Mesendoderm (in vitro differentiated cells): ENCODE results near the gene AGAP2.

Source experiments
- DNase-seq: peaks from one replicate; pipeline ENCODE4 v3.0.0; 2013
- H2AK5ac ChIP-seq: 2 replicates; pipeline ENCODE4 v1.6.1; 2013; ENCODE audit warnings: low read length, inconsistent platforms
- H2BK120ac ChIP-seq: 2 replicates; pipeline ENCODE4 v1.6.1; 2013; ENCODE audit warnings: low read depth, mild to moderate bottlenecking, low read length, moderate library complexity, mixed read lengths
- H2BK15ac ChIP-seq: replicated peaks from 2 replicates; pipeline ENCODE4 v1.6.1; 2013; ENCODE audit warnings: low read depth, mild to moderate bottlenecking, moderate library complexity
- H2BK5ac ChIP-seq: 2 replicates; pipeline ENCODE4 v1.6.1; 2013; ENCODE audit warnings: low read length, inconsistent platforms
- H3K18ac ChIP-seq: 2 replicates; pipeline ENCODE4 v1.6.1; 2013; ENCODE audit warnings: mild to moderate bottlenecking, low read length, mixed read lengths
- H3K23ac ChIP-seq: one replicate; pipeline ENCODE4 v1.6.1; 2013; ENCODE audit warnings: low read length
- H3K27ac ChIP-seq: 2 replicates; pipeline ENCODE4 v1.5.1; 2013; ENCODE audit warnings: low read depth, mild to moderate bottlenecking, inconsistent platforms, low read length, moderate library complexity
- H3K27me3 ChIP-seq: 2 replicates; pipeline ENCODE4 v1.6.1; 2013; ENCODE audit warnings: low read length, control low read depth, mild to moderate bottlenecking, inconsistent platforms; ENCODE audit not compliant: insufficient read depth, poor library complexity
- H3K36me3 ChIP-seq: 2 replicates; pipeline ENCODE4 v1.6.1; 2013; ENCODE audit warnings: low read length, inconsistent platforms; ENCODE audit not compliant: control insufficient read depth, insufficient read depth
- H3K4ac ChIP-seq: one replicate; pipeline ENCODE4 v1.6.1; 2013; ENCODE audit warnings: low read depth, mild to moderate bottlenecking, low read length, moderate library complexity
- H3K4me1 ChIP-seq: 2 replicates; pipeline ENCODE4 v1.6.1; 2013; ENCODE audit warnings: low read depth, low read length, inconsistent platforms; ENCODE audit not compliant: control insufficient read depth
- H3K4me2 ChIP-seq: 2 replicates; pipeline ENCODE4 v1.6.1; 2013; ENCODE audit warnings: low read length
- H3K4me3 ChIP-seq: 2 replicates; pipeline ENCODE4 v1.5.1; 2013; ENCODE audit warnings: mild to moderate bottlenecking, low read length
- H3K56ac ChIP-seq: one replicate; pipeline ENCODE4 v1.6.1; 2013; ENCODE audit warnings: low read length
- H3K79me1 ChIP-seq: 2 replicates; pipeline ENCODE4 v1.6.1; 2013; ENCODE audit warnings: low read length, inconsistent platforms
- H3K79me2 ChIP-seq: 2 replicates; pipeline ENCODE4 v1.6.1; 2013; ENCODE audit warnings: mild to moderate bottlenecking, low read length; ENCODE audit not compliant: control insufficient read depth, insufficient read depth
- H3K9ac ChIP-seq: 2 replicates; pipeline ENCODE4 v1.6.1; 2013; ENCODE audit warnings: low read length, inconsistent platforms
- H4K5ac ChIP-seq: one replicate; pipeline ENCODE4 v1.6.1; 2013; ENCODE audit warnings: low read length
- H4K8ac ChIP-seq: one replicate; pipeline ENCODE4 v1.6.1; 2013; ENCODE audit warnings: low read depth, mild to moderate bottlenecking, control low read depth, low read length, moderate library complexity
- WGBS: extraction: QIAGEN DNeasy Blood & Tissue Kit; methylation state at CpG from one replicate; pipeline ENCODE4 v1.1.7; 2013; ENCODE audit warnings: low lambda C conversion rate, missing lambda C conversion rate; ENCODE audit not compliant: insufficient coverage; ENCODE audit errors: extremely low coverage; 5-methylcytosine and 5-hydroxymethylcytosine counted together

Gene AGAP2

DNA sequence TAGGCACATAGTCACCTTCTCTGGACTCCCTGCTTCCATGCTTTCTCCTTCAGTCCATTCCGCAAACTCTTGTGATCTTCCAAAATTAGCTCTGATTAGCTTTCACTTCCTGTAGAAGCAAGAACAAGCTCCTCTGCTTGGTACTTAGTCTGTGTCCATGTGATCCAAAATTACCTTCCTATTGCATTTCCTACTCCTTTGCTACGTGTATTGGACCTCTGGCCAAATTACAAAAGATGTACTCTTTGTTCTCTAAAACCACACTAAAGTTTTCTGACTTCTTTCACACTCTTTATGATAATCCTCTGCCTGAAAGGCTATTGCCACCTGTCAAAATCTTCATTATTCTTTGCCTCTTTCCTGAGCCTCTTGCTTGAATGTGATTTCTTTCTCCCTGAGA is 43.3 kb upstream of the AGAP2 start:
- Histone ChIP-seq H3K27ac (no peak overlapping the region), H4K5ac (no peak overlapping the region), H3K4me2 (no peak overlapping the region), H3K4me3 (no peak overlapping the region), H3K18ac (no peak overlapping the region), H2AK5ac (no peak overlapping the region), H3K27me3 (no peaks in the 10 kb centered on the region), H4K8ac (no peak overlapping the region), H2BK15ac (no peak overlapping the region), H3K56ac (no peak overlapping the region), H3K79me2 (peaks cover 8% of the 10 kb centered on the region), H3K4ac (no peak overlapping the region), H3K9ac (no peak overlapping the region), H2BK120ac (no peak overlapping the region), H3K4me1 (no peaks in the 10 kb centered on the region), H3K79me1 (peaks cover 5% of the 10 kb centered on the region), H3K23ac (no peak overlapping the region), H2BK5ac (no peak overlapping the region), H3K36me3 (peaks cover 4% of the 10 kb centered on the region)
- DNase-seq, result no peak
- no CpG with 5 or more reads among the region's 2 CpGs for WGBS

DNA sequence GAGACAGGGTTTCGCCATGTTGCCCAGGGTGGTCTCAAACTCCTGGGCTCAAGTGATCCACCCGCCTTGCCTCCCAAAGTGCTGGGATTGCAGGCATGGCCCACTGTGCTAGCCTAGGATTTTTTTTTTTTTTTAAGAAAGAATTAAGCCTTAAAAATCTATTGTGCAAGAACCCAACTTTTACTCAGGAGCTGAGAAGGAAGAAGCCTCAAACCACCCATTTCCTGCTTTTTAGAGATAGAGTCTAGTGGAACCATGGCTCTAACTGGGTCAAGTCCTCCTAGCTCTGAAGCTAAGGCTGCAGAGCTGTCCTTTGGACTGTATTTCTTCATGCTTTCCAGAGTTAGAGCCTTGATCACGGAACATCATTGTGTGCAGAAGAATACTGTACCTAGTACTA is 42.7 kb upstream of the AGAP2 start:
- H3K23ac ChIP-seq, result no peak overlapping the region

DNA sequence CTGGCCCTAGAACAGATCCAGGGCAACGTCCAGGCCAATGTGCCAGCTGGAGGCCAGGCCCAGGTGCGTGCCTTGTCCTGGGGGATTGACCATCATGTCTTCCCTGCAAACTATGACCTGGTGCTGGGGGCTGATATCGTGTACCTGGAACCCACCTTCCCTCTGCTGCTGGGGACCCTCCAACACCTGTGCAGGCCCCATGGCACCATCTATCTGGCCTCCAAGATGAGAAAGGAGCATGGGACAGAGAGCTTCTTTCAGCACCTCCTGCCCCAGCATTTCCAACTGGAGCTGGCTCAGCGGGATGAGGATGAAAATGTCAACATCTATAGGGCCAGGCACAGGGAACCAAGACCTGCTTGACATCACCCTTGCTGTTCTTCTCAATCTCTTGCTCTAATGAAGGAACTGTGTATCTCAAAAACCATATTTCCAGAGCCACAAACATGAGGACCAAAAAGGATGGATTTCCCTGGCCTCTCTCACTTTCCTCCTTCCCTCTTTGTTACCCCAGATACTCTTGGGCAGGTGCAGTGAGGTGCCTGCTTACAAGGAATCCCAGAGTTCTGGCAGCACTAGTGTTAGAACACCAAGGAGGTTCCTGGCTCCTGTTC is 41.8 kb upstream of the AGAP2 start:
- no peak for DNase-seq
- no peak overlapping the region for H3K4me2 ChIP-seq
- no peaks in the 10 kb centered on the region for H3K4me1 ChIP-seq
- peaks cover 8% of the 10 kb centered on the region for H3K79me2 ChIP-seq
- no CpG with 5 or more reads among the region's 4 CpGs for WGBS
- no peak overlapping the region for H2BK15ac ChIP-seq
- no peak overlapping the region for H3K27ac ChIP-seq
- no peak overlapping the region for H4K5ac ChIP-seq
- H3K4ac ChIP-seq, result no peak overlapping the region
- H3K56ac ChIP-seq, result no peak overlapping the region
- no peak overlapping the region for H2BK5ac ChIP-seq
- no peaks in the 10 kb centered on the region for H3K36me3 ChIP-seq
- H2BK120ac ChIP-seq, result no peak overlapping the region
- H3K18ac ChIP-seq, result no peak overlapping the region
- H3K23ac ChIP-seq, result no peak overlapping the region
- no peak overlapping the region for H4K8ac ChIP-seq
- H3K4me3 ChIP-seq, result no peak overlapping the region
- no peak overlapping the region for H2AK5ac ChIP-seq
- H3K79me1 ChIP-seq, result peaks cover 5% of the 10 kb centered on the region
- no peak overlapping the region for H3K9ac ChIP-seq
- H3K27me3 ChIP-seq, result no peaks in the 10 kb centered on the region

More for the DNA sequence above, 42.7 kb upstream of the AGAP2 start:
- Histone ChIP-seq H2AK5ac (no peak overlapping the region), H2BK15ac (no peak overlapping the region), H3K4me2 (no peak overlapping the region), H4K5ac (no peak overlapping the region), H3K27ac (no peak overlapping the region), H2BK120ac (no peak overlapping the region), H3K36me3 (peaks cover 2% of the 10 kb centered on the region), H3K56ac (no peak overlapping the region), H3K27me3 (no peaks in the 10 kb centered on the region), H2BK5ac (no peak overlapping the region), H3K4ac (no peak overlapping the region), H3K4me1 (no peaks in the 10 kb centered on the region), H3K18ac (no peak overlapping the region), H3K9ac (no peak overlapping the region), H3K4me3 (no peak overlapping the region), H4K8ac (no peak overlapping the region), H3K79me1 (peaks cover 5% of the 10 kb centered on the region), H3K79me2 (peaks cover 8% of the 10 kb centered on the region)
- no peak for DNase-seq
- WGBS, result no CpG with 5 or more reads among the region's 3 CpGs

DNA sequence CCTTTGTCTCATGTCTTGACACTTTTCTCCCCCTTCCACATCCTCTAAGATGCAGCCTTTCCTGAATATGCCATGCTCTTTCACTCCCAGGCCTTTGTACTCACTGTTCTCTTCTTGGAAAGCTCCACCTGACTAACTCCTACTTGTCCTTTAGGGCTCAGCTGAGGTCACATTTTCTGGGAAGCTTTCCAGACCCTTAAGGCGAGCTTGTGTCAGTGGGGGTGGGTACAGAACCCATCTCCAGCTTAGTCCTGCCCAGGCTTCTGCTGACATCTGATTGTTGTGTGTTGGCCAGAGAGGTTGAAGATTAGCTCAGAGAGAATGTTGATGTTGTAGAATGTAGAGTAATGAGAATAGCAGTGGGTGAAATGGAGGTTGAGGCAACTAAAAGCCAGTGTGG is 41.2 kb upstream of the AGAP2 start:
- H3K79me1 ChIP-seq, result peaks cover 5% of the 10 kb centered on the region
- H3K4me1 ChIP-seq, result no peaks in the 10 kb centered on the region
- WGBS, result no CpG with 5 or more reads among the region's 1 CpG

DNA sequence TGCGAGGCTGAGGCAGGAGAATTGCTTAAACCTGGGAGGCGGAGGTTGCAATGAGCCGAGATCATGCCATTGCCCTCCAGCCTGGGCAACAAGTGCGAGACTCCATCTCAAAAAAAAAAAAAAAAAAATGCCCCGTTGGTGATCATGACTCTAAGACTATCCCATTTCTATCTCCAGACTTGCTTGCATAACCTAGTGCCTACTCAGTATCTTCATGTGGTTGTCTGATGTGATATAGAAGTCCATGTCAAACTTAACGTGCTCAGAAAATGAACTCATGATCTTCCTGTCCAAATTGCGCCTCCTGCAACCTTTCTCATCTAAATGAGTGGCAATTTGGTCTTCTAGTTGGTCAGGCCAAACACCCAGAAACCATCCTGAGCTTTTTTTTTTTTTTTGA is 39.4 kb upstream of the AGAP2 start:
- no peak overlapping the region for H2BK15ac ChIP-seq

More for the DNA sequence above, 41.2 kb upstream of the AGAP2 start:
- Histone ChIP-seq H3K18ac (no peak overlapping the region), H2BK15ac (no peak overlapping the region), H3K27ac (no peak overlapping the region), H2BK5ac (no peak overlapping the region), H4K5ac (no peak overlapping the region), H3K23ac (no peak overlapping the region), H3K56ac (no peak overlapping the region), H3K4me2 (no peak overlapping the region), H3K27me3 (no peaks in the 10 kb centered on the region), H3K9ac (no peak overlapping the region), H2BK120ac (no peak overlapping the region), H3K4ac (no peak overlapping the region), H3K4me3 (no peak overlapping the region), H2AK5ac (no peak overlapping the region), H3K36me3 (no peaks in the 10 kb centered on the region), H3K79me2 (peaks cover 8% of the 10 kb centered on the region), H4K8ac (no peak overlapping the region)
- DNase-seq, result no peak

DNA sequence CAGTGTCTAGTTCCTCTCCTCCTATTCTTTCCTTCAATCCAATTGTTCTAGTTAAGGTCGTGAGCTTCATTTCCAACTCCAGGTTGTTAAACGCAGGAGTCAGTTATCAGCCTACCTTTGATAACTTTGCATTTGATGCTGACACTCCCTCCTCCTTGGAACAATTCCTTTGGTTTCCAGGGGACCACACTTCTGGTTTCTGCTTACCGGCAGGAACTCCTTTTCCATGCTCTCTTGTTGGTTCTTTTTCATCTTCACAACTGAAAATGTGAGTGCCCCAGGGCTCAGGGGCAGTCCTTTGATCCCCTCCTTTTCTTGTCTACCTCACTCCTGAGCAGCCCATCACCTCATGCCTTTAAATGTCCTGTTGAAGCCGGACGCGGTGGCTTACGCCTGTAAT is 38.8 kb upstream of the AGAP2 start:
- Histone ChIP-seq H3K36me3 (no peaks in the 10 kb centered on the region), H3K18ac (no peak overlapping the region), H3K4me1 (no peaks in the 10 kb centered on the region), H3K56ac (no peak overlapping the region), H3K79me1 (no peaks in the 10 kb centered on the region), H4K8ac (no peak overlapping the region), H3K27ac (no peak overlapping the region), H2AK5ac (no peak overlapping the region), H3K4me2 (no peak overlapping the region), H3K4me3 (no peak overlapping the region), H3K27me3 (no peaks in the 10 kb centered on the region), H4K5ac (no peak overlapping the region), H2BK15ac (no peak overlapping the region), H2BK120ac (no peak overlapping the region), H3K4ac (no peak overlapping the region), H3K9ac (no peak overlapping the region), H3K79me2 (no peaks in the 10 kb centered on the region), H3K23ac (no peak overlapping the region), H2BK5ac (no peak overlapping the region)
- no CpG with 5 or more reads among the region's 7 CpGs for WGBS
- no peak for DNase-seq

More for the DNA sequence above, 39.4 kb upstream of the AGAP2 start:
- no peak overlapping the region for H3K4me3 ChIP-seq
- H2BK120ac ChIP-seq, result no peak overlapping the region
- H3K36me3 ChIP-seq, result no peaks in the 10 kb centered on the region
- H3K9ac ChIP-seq, result no peak overlapping the region
- no peak overlapping the region for H3K4ac ChIP-seq
- peaks cover 3% of the 10 kb centered on the region for H3K79me2 ChIP-seq
- H4K8ac ChIP-seq, result no peak overlapping the region
- H3K4me1 ChIP-seq, result no peaks in the 10 kb centered on the region
- no peak overlapping the region for H3K4me2 ChIP-seq
- H2AK5ac ChIP-seq, result no peak overlapping the region
- no peak overlapping the region for H2BK5ac ChIP-seq
- no peak overlapping the region for H3K18ac ChIP-seq
- H4K5ac ChIP-seq, result no peak overlapping the region
- DNase-seq, result no peak
- WGBS, result no CpG with 5 or more reads among the region's 7 CpGs
- H3K27me3 ChIP-seq, result no peaks in the 10 kb centered on the region
- H3K23ac ChIP-seq, result no peak overlapping the region
- no peak overlapping the region for H3K56ac ChIP-seq
- peaks cover 1% of the 10 kb centered on the region for H3K79me1 ChIP-seq
- H3K27ac ChIP-seq, result no peak overlapping the region
